Liver (tissue), 3 donors: ENCODE data around the gene ANKS1A.

Source experiments
- CTCF ChIP-seq: fragments of 150-350 bp; IDR thresholded peaks from 2 replicates; pipeline ENCODE4 v1.5.1; 2017; ENCODE audit warnings: improper control_type of control experiment, low read depth, low read length; ENCODE audit not compliant: missing input control
- EGR1 ChIP-seq, 2 donors: IDR thresholded peaks; 2 replicates each; pipeline ENCODE4 v1.6.1; 2016 to 2018; ENCODE audit warnings: antibody characterized with exemption in 2 of 2, low read depth in 2 of 2
- FOXA1 ChIP-seq: IDR thresholded peaks from 2 replicates; pipeline ENCODE4 v1.6.1; 2016; ENCODE audit warnings: antibody characterized with exemption
- HNF4A ChIP-seq, 2 donors: conservative IDR thresholded peaks; 2 replicates each; pipeline ENCODE4 v1.6.1; 2016; ENCODE audit warnings: antibody characterized with exemption in 2 of 2, mild to moderate bottlenecking in 2 of 2
- HNF4G ChIP-seq: IDR thresholded peaks from 2 replicates; pipeline ENCODE4 v1.6.1; 2016; ENCODE audit warnings: antibody characterized with exemption
- JUND ChIP-seq, 2 donors: IDR thresholded peaks; 2 replicates each; pipeline ENCODE4 v1.6.1; 2016; ENCODE audit warnings: antibody characterized with exemption in 2 of 2
- MAX ChIP-seq: IDR thresholded peaks from 2 replicates; pipeline ENCODE4 v1.6.1; 2016; ENCODE audit warnings: antibody characterized with exemption
- RAD21 ChIP-seq, 2 donors: IDR thresholded peaks; 2 replicates each; pipeline ENCODE4 v1.6.1; 2016; ENCODE audit warnings: antibody characterized with exemption in 2 of 2, mild to moderate bottlenecking in 2 of 2
- SP1 ChIP-seq: IDR thresholded peaks from 2 replicates; pipeline ENCODE4 v1.6.1; 2018; ENCODE audit warnings: antibody characterized with exemption, mild to moderate bottlenecking
- YY1 ChIP-seq: IDR thresholded peaks from 2 replicates; pipeline ENCODE4 v1.6.1; 2016; ENCODE audit warnings: antibody characterized with exemption, mild to moderate bottlenecking
- donor health status: healthy.
- donor health status: healthy.

GRCh38 chr6:35035481-35036030 is 146.5 kb downstream of the ANKS1A start:
- TF ChIP-seq CTCF (no peak), RAD21 (IDR thresholded peaks at IDR 0.05) (no peak), MAX (no peak), FOXA1 (no peak), SP1 (no peak), JUND (IDR thresholded peaks at IDR 0.05) (no peak), HNF4A (conservative IDR thresholded peaks at IDR 0.05) (no peak), EGR1 (IDR thresholded peaks at IDR 0.05; ENCODE audit: low read depth in 2 of 2) (no peak), HNF4G (no peak), YY1 (no peak)
